Activated CD4-positive, CD25-positive, alpha-beta regulatory T cell (primary cell): ENCODE data around the gene OR4C6.

Experiments used
- DNase-seq, 4 experiments: peaks; one replicate each; lab custom pipeline; 2025; lab: John Stamatoyannopoulos, UW

Gene OR4C6

GRCh38 chr11:55661901-55662300 is at the start of gene OR4C6:
OR4C6 (plus strand) TSS chr11:55662201; CDS start chr11:55665167, 2,966 bp downstream.
- DNase-seq: no peak

- DNase-seq: no peak
Observed at GRCh38 chr11:55624531-55624930, 37.5 kb upstream of the OR4C6 start.

GRCh38 chr11:55634813-55635212 is 27.2 kb upstream of the OR4C6 start, which contains the start of gene OR4P4:
OR4P4 (plus strand) TSS chr11:55635113.
- DNase-seq: no peak

- DNase-seq: no peak
Observed at GRCh38 chr11:55648027-55648426, 14.0 kb upstream of the OR4C6 start, which contains the start of gene OR4S2. OR4S2 (plus strand) TSS chr11:55648327; CDS start chr11:55650904, 2,577 bp downstream.

GRCh38 chr11:55652560-55652959 is 9.4 kb upstream of the OR4C6 start:
- no peak for DNase-seq

GRCh38 chr11:55655096-55655495 is 6.9 kb upstream of the OR4C6 start:
- DNase-seq: no peak

GRCh38 chr11:55658031-55658573 is 3.9 kb upstream of the OR4C6 start:
- no peak for DNase-seq

GRCh38 chr11:55658608-55659007 is 3.4 kb upstream of the OR4C6 start:
- no peak for DNase-seq

- no peak for DNase-seq
Observed at GRCh38 chr11:55669376-55669775, 7.4 kb downstream of the OR4C6 start.

- no peak for DNase-seq
Observed at GRCh38 chr11:55673860-55674259, 11.9 kb downstream of the OR4C6 start.

- no peak for DNase-seq
Observed at GRCh38 chr11:55697817-55698216, 35.8 kb downstream of the OR4C6 start.

- no peak for DNase-seq
Observed at GRCh38 chr11:55701429-55701828, 39.4 kb downstream of the OR4C6 start.

GRCh38 chr11:55707029-55707428 is 45.0 kb downstream of the OR4C6 start:
- DNase-seq: no peak

GRCh38 chr11:55714982-55715888 is 53.2 kb downstream of the OR4C6 start:
- DNase-seq: no peak
